Right renal cortex interstitium (tissue), 3 donors: Measurements from ENCODE around the gene SPPL2B. TPM values are rescaled to one million over a fixed set of nuclear protein-coding genes. Genes with fewer than 3 reads are reported as not detected.

Experiments used
- DNase-seq, 3 donors: peaks; one replicate each; pipeline ENCODE4 v3.0.0-alpha.2; 2013; ENCODE audit warnings: low read depth in 3 of 3, low spot score in 2 of 3
- polyA plus RNA-seq, 3 donors: library from polyadenylated mRNA; unstranded; fragments of 120-200 nt; gene quantifications; one replicate each; pipeline ENCODE4 v1.2.1, GENCODE V29; 2013; ENCODE audit not compliant: insufficient read length in 3 of 3

Gene SPPL2B
- polyA plus RNA-seq, 3 donors: 44.3 to 52.4 (median 44.8) TPM

DNA sequence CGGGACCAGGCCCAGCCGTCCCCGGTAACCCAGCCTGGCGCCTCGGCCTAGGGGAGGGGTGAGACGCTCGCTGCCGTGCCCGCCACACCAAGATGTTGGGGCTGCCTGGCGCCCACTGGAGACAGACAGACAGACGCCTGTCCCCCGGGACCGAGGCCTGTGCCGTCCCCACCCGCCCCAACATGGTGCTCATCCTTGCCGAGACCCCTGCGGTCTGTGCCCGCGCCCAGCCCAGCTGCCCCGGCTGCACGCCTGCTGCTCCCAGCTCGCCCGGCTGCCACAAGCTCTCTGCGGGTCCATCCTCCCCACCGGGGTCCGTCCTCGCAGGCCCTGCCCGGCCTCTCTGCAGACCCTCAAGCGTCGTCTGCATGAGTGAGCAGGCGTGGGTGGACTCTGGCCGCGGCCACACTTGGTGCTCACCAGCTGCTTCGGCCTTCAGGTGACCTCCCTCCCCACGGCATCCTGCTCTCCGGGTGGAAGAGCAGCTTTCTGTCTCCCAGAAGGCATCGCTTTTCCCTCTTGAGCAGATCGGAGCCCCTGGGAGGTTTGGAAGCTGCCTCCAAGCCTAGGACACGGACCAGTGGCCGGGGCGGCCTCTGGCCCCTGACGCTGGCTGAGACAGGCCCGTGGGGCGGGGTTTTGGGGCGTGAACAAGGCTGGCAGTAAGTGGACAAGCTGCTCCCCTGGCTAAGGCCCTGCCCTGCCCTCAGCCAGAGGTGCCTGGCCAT, 24.8 kb downstream of the SPPL2B start:
- no peak for DNase-seq

DNA sequence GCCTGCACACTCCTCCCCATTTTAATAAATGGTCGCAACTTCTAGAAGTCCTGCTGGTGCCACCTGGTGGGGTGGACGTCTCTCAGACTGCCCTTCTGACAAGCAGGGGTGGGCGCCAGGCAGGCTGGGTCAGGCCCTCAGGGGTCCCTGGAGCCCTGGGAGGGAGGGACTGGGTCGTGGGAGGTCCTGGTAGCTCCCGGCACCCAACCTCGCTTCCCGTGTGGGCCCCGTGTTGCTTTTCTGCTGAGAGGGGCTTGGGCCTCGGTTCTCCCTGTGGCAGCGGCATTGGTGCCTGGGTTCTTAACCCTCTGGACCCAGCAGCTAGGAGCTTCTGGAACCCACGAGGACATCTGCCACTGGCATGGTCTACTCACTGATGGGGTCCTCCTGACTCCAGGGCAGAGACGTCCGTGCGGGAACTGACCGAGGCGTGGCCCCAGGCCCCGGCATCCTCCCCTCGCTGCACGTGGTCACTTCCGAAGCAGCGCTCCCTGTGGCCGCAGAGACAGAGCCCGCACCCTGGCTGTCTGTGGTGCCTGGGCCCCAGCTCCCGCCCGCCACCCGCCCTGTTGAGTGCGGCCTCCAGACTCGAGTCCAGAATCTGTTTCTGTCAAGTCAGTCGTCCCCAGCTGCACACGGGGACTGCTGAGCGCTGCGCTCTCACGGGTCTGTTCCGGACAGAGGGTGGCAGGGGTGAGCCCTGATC, 25.6 kb downstream of the SPPL2B start:
- DNase-seq: no peak

DNA sequence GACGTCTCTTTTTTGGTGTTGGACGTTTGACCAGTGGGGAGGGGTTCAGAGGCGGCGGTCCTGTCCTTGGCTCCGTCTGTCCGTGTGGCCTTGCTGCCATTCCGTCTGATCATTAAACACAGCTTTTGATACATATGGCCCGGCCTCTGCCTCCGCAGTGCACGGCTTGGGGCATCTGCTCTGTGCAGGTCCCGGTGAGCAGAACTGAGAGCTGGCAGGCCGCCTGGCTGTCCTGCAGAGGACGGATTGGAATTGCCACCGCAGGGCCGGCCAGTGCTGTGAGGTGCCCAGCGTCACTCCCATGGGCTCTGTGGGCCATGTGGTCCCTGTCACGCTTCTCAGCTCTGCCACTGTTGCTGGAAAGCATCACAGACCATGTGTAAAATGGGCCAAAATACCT, 26.2 kb downstream of the SPPL2B start:
- DNase-seq: no peak

DNA sequence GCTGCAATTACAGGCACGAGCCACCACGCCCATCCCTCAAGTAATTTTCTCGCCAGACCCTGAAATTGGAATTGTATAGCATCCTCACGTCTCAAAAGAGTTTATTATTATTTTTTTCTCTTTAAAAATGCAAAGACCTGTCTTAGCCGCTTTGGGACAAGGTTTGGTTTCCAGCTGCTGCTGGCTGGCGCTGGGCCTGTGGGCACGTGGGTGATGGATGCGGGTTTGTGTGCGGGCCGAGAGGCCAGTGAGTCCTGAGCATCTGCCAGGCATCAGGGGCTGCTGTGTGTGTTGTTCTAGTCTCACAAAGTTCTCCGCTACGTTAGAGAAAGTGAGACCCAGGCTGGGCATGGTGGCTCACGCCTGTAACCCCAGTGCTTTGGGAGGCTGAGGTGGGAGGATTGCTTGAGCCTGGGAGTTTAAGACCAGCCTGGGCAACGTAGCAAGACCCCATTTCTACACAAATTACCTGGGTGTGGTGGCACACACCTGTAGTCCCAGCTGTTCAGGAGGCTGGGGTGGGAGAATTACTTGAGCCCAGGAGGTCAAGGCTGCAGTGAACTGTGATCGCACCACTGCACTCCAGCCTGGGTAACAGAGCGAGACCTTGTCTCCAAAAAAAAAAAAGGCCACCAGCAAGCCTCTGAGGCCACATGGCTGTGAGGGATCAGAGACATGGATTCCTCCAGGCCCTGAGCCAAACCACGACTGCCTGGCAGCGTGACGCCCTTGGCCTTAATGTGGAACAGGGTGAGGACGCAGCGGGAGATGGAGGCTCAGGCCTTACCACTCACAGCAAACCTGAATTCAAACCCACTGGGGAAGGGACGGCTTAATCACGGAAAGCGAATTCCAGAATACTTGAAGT, 26.9 kb downstream of the SPPL2B start:
- DNase-seq: no peak

DNA sequence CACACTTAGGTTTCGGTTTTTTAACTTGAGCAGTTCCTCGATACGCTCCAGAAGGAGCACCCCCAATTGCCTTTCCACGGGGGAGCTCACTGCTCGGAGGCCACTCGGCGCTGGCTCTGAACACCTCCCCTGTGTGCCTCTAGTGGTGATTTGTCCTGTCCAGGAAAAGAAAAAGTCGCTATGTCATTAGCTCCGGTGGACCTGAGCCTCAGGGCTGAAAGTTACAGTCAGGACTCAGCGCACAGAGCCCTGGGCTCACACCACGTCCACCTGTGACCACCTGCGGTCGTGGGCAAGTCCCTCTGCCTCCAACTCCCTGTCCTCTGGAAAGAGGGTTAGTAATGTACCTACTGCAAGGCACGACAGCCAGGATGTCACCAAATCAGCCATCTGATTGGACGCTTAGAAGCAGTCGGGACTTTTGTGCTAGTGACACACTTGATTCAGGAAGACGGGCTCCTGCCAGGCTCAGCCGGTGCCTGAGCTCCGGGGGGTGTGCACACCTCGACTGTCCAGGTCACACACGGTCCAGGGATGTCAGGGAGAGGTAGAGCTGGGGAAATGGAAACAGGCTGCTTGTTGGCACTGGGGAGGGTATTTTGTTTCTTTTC, 27.7 kb downstream of the SPPL2B start:
- no peak for DNase-seq

DNA sequence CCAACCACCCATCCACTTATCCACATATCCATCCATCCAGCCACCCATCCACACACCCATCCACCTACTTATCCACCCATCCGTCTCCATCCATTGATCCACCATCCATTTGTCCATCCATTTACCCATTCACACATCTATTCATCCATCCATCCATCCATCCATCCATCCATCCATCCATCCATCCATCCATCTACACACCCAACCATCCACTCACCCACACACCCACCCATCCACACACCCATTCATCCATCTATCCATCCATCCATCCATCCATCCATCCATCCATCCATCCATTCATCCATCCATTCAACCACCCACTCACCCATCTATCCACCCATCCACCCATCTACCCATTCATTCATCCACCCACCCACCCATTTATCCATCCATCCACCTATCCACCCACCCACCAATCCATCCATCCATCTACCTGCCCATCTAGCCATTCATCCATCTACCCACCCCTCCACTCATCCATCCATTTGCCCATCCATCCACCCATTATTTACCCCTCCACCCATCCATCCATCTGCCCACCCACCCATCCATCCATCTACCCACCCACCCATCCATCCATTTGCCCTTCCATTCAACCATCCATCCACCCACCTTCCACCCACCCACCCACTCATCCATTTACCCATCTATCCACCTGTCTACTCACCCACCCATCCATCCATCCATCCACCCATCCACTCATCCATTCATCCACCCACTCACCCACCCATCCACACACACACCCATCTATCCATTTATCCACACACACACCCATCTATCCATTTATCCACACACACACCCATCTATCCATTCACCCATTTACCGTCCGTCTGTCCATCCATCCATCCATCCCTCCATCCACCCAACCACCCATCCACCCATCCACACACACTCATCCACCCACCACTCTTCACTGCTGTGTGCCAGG, 29.1 kb downstream of the SPPL2B start:
- no peak for DNase-seq

DNA sequence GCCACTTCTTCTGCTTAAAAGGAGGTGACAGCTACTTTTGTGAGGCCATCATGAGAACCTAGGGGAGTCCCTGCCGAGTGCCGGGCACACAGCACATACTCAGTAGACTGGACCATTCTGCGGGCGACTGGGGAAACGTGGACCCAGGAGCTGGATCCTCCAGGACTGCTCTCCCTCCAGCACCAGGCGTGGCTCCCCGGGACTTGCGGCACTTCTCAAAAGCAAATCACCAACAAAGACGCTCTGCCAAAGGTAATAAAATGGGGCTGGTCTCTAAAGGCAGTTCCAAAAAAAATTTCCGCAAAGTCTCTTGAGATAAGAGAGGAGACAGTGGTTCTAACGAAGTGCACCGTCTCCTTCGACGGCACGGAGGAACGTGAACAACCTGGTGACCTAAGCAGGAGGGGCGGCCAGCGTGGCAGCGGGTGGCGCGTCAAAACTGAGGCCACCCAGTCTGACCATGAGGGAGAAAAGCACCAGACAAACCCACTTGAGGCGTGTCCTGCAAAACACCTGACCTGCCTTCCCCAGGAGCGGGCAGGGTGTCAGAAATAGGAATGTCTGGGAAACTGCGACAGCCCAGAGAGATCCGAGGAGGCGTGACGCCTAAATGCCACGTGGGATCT, 30.2 kb downstream of the SPPL2B start:
- DNase-seq: no peak

DNA sequence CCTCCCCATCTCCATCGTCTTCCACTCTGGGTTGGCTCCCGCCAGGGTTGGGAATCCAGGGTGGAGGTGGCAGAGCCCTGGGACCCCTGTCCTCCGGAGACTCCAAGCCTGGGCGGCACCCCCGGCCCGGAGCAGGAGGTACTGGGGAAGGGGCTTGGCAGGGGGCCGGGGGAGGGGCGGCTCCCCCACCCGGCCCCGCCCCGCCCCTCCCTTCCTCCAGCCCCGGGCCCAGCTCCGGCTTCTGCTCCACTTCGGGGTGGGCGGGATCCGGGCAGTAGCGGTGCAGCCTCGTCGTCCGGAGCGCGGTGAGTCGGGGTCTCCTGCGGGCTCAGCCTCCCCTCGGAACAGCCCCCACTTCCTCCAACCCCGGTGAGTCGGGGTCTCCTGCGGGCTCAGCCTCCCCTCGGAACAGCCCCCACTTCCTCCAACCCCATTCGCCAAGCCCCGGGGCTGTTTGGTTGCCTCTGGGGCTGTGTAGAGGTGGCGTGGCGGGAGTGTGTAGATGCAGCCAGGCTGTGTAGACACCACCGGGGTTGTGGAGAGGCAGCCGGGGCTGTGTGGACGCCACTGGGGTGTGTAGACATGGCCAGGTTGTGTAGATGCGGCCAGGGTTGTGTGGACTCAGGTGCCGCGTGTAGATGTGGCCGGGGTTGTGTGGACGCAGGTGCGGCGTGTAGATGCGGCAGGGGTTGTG, 31.7 kb downstream of the SPPL2B start, which contains the start of gene TMPRSS9:
Gene TMPRSS9, plus strand, starts transcription at position 274 of the 694 bp plus-strand sequence. CDS start 29,521 bp downstream, outside the sequence.
- DNase-seq: no peak

DNA sequence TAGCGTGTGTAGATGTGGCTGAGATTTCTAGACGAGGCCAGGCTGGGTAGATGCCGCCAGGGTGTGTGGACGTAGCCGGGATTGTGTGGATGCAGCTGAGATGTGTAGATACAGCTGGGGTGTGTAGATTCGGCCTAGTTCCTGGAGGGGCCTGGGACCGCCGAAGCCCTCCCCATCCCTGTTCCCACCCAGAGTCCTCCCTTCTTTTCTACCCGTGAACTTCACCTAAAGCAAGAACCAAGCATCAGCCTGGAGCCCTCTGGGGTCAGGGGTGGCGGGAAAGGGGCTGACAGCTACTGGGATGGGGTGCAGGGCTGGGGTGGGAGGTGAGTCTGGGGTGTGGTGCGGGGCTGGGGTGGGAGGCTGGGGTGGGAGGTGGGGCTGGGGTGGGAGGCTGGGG, 32.3 kb downstream of the SPPL2B start:
- no peak for DNase-seq

DNA sequence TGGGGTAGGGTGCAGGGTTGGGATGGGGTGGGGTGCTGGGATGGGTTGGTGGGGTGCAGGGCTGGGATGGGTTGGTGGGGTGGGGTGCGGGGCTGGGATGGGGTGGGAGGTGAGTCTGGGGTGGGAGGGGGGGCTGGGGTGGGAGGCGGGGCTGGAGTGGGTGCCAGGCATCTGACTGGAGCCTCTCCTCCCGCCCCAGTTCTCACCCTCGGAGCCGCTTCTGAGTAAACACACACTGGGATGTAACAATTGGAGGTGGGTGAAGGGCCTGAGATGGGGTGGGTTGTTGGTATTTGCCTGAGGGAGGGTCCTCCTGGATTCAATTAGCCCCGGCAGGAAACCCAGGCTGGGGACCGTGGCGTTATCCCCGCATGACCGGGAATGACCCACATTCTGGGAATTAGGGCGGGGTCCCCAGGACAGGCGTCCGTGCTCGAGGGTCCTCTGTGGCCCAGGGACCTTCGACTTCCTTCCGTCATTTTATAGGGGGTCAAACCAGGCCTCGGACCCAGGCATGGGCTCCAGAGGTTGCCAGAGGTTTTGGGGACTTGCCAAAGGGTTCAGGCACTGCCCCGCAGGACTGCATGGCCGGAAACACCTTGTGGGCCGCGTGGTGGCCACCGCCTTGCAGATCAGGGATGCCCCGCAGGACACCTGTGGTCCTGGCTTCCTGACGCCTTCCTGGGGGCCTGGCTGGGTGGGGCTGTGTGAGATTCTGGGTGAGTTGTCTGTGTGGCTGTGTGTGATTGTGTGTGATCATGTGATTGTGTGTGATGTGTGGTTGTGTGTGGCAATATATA, 33.0 kb downstream of the SPPL2B start:
- DNase-seq: no peak

DNA sequence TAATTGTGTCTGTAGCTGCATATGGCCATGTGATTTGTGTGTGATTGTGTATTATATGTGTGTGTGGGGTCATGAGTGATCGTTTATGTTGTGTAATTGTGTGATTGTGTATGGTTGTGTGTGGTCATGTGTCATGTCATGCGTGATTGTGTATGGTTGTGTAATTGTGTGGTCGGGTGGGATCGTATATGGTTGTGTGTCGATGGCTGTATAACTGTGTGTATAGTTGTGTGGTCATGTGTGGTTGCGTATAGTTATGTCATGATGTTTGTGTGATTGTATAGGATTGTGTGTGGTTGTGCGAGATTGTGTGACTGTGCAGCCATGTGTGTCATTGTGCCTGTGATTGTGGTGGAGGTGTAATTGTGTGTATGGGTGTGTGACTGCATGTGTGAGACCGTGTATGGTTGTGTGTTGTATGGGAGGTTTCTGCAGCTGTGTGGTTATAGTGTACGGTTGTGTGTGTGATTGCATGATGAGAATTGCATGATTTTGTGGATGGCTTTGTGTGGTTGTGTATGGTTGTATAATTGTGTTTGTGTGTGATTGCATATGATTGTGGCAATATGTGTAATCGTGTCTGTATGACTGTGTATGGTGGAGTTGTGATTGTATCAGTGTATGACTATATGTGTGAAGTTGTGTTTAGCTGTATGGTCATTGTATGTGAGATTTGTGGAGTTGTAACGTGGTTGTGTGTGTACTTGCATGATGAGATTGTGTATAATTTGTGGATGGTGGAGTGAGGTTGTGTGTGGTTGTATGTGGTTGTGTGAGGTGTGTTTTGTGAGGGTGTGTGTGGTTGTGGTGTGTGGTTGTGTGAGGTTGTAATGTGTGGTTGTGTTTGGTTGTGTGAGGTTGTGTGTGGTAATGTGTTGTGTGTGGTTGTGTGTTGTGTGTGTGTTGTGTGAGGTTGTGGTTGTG, 33.8 kb downstream of the SPPL2B start:
- no peak for DNase-seq

DNA sequence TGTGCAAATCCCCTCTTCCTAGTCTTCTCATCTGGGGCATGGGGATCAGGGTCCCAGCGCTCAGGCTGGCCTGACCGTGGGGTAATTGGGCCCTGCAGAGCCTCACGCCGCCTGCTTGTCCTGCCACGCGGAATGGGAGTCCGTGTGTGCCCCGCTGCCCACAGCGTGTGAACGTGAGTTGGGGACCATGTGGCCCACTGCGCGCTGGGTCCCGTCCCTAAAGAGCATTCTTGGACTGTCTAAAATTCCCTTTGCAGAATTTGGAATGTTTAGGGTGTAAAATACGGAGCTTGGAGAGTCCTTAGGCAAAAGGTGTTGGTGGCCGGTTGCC, 34.5 kb downstream of the SPPL2B start:
- DNase-seq: no peak

DNA sequence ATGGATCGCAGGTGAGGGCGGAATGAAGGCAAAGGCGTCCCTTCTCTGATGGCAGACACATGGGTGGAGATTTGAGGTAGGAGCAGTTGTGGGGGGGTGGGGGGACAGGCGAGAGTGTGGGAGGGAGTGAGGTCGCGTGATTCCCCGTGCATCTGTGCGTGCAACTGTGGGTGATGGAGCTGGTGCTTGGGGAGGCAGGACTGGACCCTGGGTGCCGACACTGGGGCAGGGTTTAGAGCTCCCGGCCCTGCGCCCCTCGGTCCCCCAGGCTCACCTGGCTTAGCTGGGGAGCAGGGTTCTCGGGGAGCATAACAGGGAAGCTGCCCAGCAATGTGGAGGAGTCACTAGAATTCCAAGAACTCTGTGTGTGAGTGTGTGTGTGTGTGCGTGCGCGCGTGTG, 34.9 kb downstream of the SPPL2B start:
- no peak for DNase-seq

DNA sequence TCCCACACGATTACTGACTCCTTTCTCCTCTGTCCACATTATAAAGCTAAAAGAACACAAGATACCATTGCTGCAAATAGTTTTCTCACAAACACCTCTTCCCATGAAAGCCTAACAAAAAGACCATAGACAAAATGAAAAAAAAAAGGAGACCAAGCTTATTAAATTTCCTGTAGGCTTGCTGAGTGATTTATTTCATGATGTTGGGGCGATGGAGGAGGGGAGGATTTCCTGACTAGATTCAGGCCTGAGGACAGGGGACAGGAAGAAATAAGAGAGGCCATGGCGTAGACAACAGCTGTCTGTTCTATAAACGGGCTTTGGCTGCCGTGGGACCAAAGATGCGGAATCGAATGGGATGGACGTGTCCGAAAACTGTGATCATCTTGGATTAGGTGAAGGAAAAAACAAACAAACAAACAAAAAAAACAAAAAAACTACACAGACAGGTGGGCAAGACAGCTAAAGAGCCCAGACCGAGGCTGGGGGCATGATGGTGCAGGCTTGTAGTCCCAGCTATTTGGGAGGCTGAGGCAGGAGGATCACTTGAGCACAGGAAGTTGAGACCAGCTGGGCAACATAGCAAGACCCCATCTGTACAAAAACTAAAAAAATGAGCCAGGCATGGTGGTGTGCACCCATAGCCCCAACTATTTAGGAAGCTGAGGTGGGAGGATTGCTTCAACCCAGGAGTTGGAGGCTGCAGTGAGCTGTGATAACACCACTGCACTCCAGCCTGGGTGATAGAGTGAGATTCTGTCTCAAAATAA, 36.9 kb downstream of the SPPL2B start:
- peak in 1 of 3 donors; percentile 25 for DNase-seq

DNA sequence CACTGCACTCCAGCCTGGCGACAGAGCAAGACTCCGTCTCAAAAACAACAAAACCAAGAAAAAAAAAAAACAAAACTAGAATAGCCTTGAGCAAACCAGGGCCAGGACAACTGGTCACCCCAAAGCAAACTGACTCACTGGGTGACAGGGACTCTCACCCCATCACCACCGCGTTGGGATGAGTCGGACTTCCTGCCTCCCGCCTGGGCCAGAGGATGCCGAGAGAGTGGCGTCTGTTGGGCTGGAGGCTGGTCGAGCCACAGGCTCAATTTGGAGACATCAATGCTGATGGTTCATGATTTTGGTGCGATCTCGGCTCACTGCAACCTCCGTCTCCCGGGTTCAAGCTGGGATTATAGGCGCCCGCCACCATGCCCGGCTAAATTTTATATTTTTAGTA, 43.2 kb downstream of the SPPL2B start:
- DNase-seq: no peak

DNA sequence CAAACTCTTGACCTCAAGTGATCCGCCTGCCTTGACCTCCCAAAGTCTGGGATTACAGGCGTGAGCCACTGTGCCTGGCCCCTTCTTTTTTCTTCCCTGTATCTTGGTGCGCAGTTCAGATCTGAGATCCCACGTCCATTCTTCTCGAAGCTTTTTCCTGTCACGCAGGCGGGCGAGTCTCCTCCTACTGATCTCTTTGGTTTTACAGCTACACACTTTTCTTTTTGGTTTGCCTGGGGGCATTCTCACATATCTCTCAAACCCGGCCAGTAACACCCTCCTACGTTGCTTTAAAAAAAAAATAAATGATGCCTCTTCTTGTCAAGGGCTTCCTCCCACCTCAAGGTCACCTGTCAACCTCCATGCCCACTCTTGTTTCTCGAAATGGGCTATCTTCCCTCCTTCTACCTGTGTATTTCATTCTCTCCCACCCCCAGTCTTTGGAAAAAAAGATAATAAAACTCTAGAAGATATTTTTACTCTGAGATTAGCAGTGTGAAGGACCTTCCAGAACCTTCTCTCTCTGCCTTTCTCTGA, 43.7 kb downstream of the SPPL2B start:
- no peak for DNase-seq
